Left ventricle myocardium inferior (tissue), 1 donor: ENCODE measurements around the gene CNGB1. TPM values are rescaled to one million over a fixed set of nuclear protein-coding genes. Genes with fewer than 3 reads are reported as not detected.
"Not testable (repeated sequence)": the region's sequence is repeated elsewhere in the genome, so short reads cannot be mapped to it uniquely, and the experiment has no call there.

Experiments used
- DNase-seq: peaks from one replicate; pipeline ENCODE4 v3.0.0-alpha.2; 2020
- H3K27ac ChIP-seq: fragments of 200-600 bp; replicated peaks from 2 replicates; pipeline ENCODE4 v1.8.0; 2021
- H3K27me3 ChIP-seq: fragments of 200-600 bp; 2 replicates; pipeline ENCODE4 v1.8.0; 2021; ENCODE audit warnings: low read depth
- H3K36me3 ChIP-seq: fragments of 200-600 bp; 2 replicates; pipeline ENCODE4 v1.8.0; 2021
- H3K4me1 ChIP-seq: fragments of 200-600 bp; 2 replicates; pipeline ENCODE4 v1.8.0; 2021
- H3K4me3 ChIP-seq: fragments of 200-600 bp; 2 replicates; pipeline ENCODE4 v1.8.0; 2021; ENCODE audit warnings: mild to moderate bottlenecking, moderate library complexity
- H3K9me3 ChIP-seq: fragments of 200-600 bp; replicated peaks from 2 replicates; pipeline ENCODE4 v1.8.0; 2021
- CTCF ChIP-seq: fragments of 200-600 bp; IDR thresholded peaks from 2 replicates; pipeline ENCODE4 v1.8.0; 2021; ENCODE audit warnings: antibody characterized with exemption, mild to moderate bottlenecking, borderline replicate concordance
- intact Hi-C: fragments of 100-400 bp; cut with micrococcal nuclease; formaldehyde crosslinking; loops from one replicate; pipeline ENCODE4 v1.11.0; 2022
- total RNA-seq: library from RNA; stranded (reverse); fragmentation: NEBNext Ultra II Directional; extraction: Animal tissue kit (Norgen Biotek cat#: 25700); gene quantifications from one replicate; pipeline ENCODE4 v1.2.1, GENCODE V29; 2021
- donor health status: DM: no; HTN: yes; CAD: no; lungs with severe emphysema.

The CNGB1 gene
- total RNA-seq, 1 donor from 2014 or later: not detected

- no peaks in the 10 kb centered on the region for H3K9me3 ChIP-seq
- no peak for TF ChIP-seq CTCF
- peaks cover 50% of the 10 kb centered on the region for H3K27me3 ChIP-seq
- no peaks in the 10 kb centered on the region for H3K36me3 ChIP-seq
- no peak overlapping the region for H3K4me3 ChIP-seq
- no peak for DNase-seq
- H3K4me1 ChIP-seq: no peaks in the 10 kb centered on the region
- intact Hi-C loops: no loop called here
- H3K27ac ChIP-seq: no peak overlapping the region
Observed at GRCh38 chr16:57900796-57901479, 70.0 kb downstream of the CNGB1 start.

DNA sequence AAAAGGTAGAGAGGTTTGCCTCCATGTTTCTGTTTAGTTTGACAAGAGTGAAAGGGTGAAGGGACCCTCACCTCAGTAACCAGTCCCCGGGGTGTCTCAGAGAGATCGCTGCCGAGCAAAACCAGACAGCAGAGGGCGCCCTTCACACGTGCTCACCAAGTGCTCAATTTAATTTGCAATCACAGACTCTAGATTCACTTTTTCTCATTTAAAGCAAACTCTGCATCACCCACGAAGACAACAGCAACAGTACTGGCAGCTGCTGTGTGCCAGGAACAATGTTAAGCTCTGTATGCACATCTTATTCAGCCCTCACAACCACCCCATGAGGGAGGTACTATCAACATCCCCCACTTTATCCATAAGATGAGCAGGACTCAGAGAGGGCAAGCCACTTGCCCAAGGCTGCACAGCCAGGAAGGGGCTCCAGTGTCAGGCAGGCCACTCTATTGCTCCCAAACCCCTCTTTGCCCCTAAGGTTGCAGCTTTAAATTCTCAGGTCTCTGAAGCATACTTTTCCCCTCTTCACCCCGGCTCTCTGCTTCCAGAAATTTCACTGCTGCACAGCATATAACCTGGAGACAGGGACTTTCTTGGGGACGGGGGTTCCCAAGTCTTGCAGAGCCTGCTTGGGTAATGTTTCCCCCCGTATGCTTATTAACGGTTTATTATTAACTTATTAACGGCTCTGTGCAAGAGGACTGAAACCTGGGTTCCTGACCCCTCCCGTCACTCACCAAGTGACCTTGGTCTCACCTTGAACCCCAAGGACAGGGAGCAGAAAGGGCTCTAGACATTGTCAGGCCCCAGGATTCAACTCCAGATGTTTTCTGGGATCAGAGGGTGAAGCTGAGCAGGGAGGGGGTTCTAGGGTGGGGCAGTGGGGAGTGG is 70.9 kb downstream of the CNGB1 start:
- Histone ChIP-seq H3K27me3 (peaks cover 50% of the 10 kb centered on the region), H3K27ac (no peak overlapping the region), H3K4me1 (no peaks in the 10 kb centered on the region), H3K9me3 (no peaks in the 10 kb centered on the region), H3K4me3 (no peak overlapping the region), H3K36me3 (no peaks in the 10 kb centered on the region)
- intact Hi-C loops: loop anchor here (5.0 kb wide), 1 partner anchor 102 kb away; the partner anchor contains the start of genes USB1 and ZNF319
- DNase-seq: peak; percentile 76
- peak; percentile 90 for TF ChIP-seq CTCF

DNA sequence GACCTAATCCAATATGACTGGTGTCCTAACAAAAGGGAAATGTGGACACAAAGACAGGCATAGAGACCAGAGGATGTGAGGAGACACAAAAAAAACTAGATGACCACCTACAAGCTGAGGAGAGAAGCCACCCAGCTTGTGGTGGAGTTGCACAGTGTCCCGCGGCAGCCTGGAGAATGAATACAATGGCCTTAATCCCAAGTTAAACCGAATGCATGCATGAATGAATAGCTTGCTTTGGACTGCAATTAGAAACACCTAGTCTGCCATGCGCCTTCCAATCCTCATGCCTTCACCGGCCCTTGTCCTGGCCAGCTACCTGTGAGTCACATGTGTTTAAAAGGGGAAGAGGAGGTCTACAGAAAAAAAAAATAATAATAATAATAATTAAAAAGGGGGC is 72.0 kb downstream of the CNGB1 start:
- no peak for TF ChIP-seq CTCF
- intact Hi-C loops: loop anchor here (5.0 kb wide), 1 partner anchor 103 kb away; the partner anchor contains the start of genes USB1 and ZNF319
- Histone ChIP-seq H3K4me3 (no peak overlapping the region), H3K4me1 (no peaks in the 10 kb centered on the region), H3K27me3 (peaks cover 40% of the 10 kb centered on the region), H3K36me3 (no peaks in the 10 kb centered on the region), H3K27ac (no peak overlapping the region), H3K9me3 (no peaks in the 10 kb centered on the region)
- no peak for DNase-seq

GRCh38 chr16:57897996-57898395 is 72.9 kb downstream of the CNGB1 start:
- no peak overlapping the region for H3K4me3 ChIP-seq
- intact Hi-C loops: loop anchor here (5.0 kb wide), 1 partner anchor 104 kb away; the partner anchor contains the start of genes USB1 and ZNF319
- no peaks in the 10 kb centered on the region for H3K36me3 ChIP-seq
- DNase-seq: no peak
- no peak for TF ChIP-seq CTCF
- H3K27ac ChIP-seq: no peak overlapping the region
- H3K27me3 ChIP-seq: peaks cover 31% of the 10 kb centered on the region
- no peaks in the 10 kb centered on the region for H3K9me3 ChIP-seq
- H3K4me1 ChIP-seq: no peaks in the 10 kb centered on the region

GRCh38 chr16:57897053-57897784 is 73.7 kb downstream of the CNGB1 start:
- Histone ChIP-seq H3K4me3 (no peak overlapping the region), H3K36me3 (no peaks in the 10 kb centered on the region), H3K27me3 (peaks cover 23% of the 10 kb centered on the region), H3K4me1 (no peaks in the 10 kb centered on the region), H3K9me3 (no peaks in the 10 kb centered on the region), H3K27ac (no peak overlapping the region)
- no peak for DNase-seq
- intact Hi-C loops: loop anchor here (5.0 kb wide), 1 partner anchor 105 kb away; the partner anchor contains the start of genes USB1 and ZNF319
- no peak for TF ChIP-seq CTCF

DNA sequence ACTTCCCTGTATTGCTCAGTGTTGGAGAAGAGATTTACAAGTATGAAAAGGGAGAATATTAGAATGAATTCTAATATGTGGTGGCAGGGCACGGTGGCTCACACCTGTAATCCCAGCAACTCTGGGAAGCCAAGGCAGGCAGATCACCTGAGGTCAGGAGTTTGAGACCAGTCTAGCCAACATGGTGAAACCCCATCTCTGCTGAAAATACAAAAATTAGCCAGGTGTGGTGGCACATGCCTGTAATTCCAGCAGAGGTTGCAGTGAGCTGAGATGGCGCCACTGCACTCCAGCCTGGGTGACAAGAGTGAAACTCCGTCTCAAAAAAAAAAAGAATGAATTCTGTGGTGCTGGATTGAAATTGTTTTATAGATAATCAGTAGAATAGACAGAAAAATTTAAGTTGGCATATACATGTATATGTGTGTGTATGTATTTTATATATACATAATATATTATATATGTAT is 75.8 kb downstream of the CNGB1 start:
- H3K36me3 ChIP-seq, H3K9me3 ChIP-seq, H3K27me3 ChIP-seq, H3K4me3 ChIP-seq, H3K27ac ChIP-seq, H3K4me1 ChIP-seq, DNase-seq: not testable (repeated sequence)
- intact Hi-C loops: loop anchor here (5.0 kb wide), 1 partner anchor 107 kb away; the partner anchor contains the start of genes USB1 and ZNF319
